Caco-2 (cell line): Measurements from ENCODE around the gene FOXM1. TPM values are rescaled to one million over a fixed set of nuclear protein-coding genes. Genes with fewer than 3 reads are reported as not detected.

ENCODE experiments used
- BruUV-seq: library from RNA; stranded (reverse); fragments of 400-500 nt; replicated peaks from 2 replicates; lab custom pipeline; 2021; lab: Mats Ljungman, UMichigan
- CTCF ChIA-PET: fragments of 300-600 bp; sonication (Branson Sonifier 250); formaldehyde crosslinking; loops from one replicate; lab custom pipeline; 2022; ENCODE audit warnings: antibody characterized with exemption; lab: Charles Lee
- POLR2A ChIA-PET: fragments of 300-600 bp; sonication (Branson Sonifier 250); formaldehyde crosslinking; loops from one replicate; lab custom pipeline; 2022; ENCODE audit warnings: antibody characterized with exemption; lab: Charles Lee
- DNase-seq, 2 experiments: peaks; one replicate each; pipeline versions ENCODE4 v3.0.0 to v3.0.0-alpha.2; 2020 to 2022
- H3K27me3 ChIP-seq: replicated peaks from 2 replicates; pipeline ENCODE4 v1.6.0; 2011; ENCODE audit warnings: low read length; ENCODE audit not compliant: control insufficient read depth, insufficient read depth
- H3K36me3 ChIP-seq: 2 replicates; pipeline ENCODE4 v1.5.1; 2011; ENCODE audit warnings: low read length; ENCODE audit not compliant: control insufficient read depth, insufficient read depth
- H3K4me1 ChIP-seq: fragments of 250-450 bp; sonication (Bioruptor Pico); 2 replicates; pipeline ENCODE4 v1.5.1; 2020; ENCODE audit warnings: mild to moderate bottlenecking
- H3K4me3 ChIP-seq: 2 replicates; pipeline ENCODE4 v1.5.1; 2011; ENCODE audit warnings: low read depth, mild to moderate bottlenecking, control low read depth, low read length
- H3K9me3 ChIP-seq: fragments of 250-450 bp; sonication (Bioruptor Pico); 2 replicates; pipeline ENCODE4 v1.5.1; 2020; ENCODE audit warnings: mild to moderate bottlenecking, moderate library complexity
- H3K27ac Mint-ChIP-seq: one replicate; pipeline ENCODE4 v1.8.0; 2022; ENCODE audit warnings: mixed read lengths; ENCODE audit not compliant: unreplicated experiment
- H3K27me3 Mint-ChIP-seq: one replicate; pipeline ENCODE4 v1.8.0; 2022; ENCODE audit warnings: mixed read lengths; ENCODE audit not compliant: insufficient read depth, unreplicated experiment
- H3K36me3 Mint-ChIP-seq: one replicate; pipeline ENCODE4 v1.8.0; 2022; ENCODE audit warnings: mild to moderate bottlenecking, mixed read lengths; ENCODE audit not compliant: insufficient read depth, unreplicated experiment
- H3K4me1 Mint-ChIP-seq: one replicate; pipeline ENCODE4 v1.8.0; 2022; ENCODE audit warnings: low read depth, mixed read lengths; ENCODE audit not compliant: unreplicated experiment
- H3K4me3 Mint-ChIP-seq: one replicate; pipeline ENCODE4 v1.8.0; 2022; ENCODE audit warnings: mild to moderate bottlenecking, moderate library complexity, mixed read lengths; ENCODE audit not compliant: unreplicated experiment
- H3K9me3 Mint-ChIP-seq: one replicate; pipeline ENCODE4 v1.8.0; 2022; ENCODE audit warnings: mixed read lengths; ENCODE audit not compliant: unreplicated experiment
- CTCF ChIP-seq, 2 experiments: fragments of 200-600 bp in 1 of 2; IDR thresholded peaks; 1 replicate in 1 of 2; 2 replicates in 1 of 2; pipeline versions ENCODE4 v1.5.1 to v1.8.0; 2011 to 2022; ENCODE audit warnings: antibody characterized with exemption in 1 of 2, control low read depth in 1 of 2, inconsistent platforms in 1 of 2, low read depth in 1 of 2, low read length in 1 of 2, mild to moderate bottlenecking in 1 of 2, moderate library complexity in 1 of 2; ENCODE audit not compliant: insufficient read depth in 1 of 2, severe bottlenecking in 1 of 2, unreplicated experiment in 1 of 2
- intact Hi-C: fragments of 100-400 bp; cut with micrococcal nuclease; formaldehyde crosslinking; loops from one replicate; pipeline ENCODE4 v1.10.0; 2022; ENCODE audit not compliant: unreplicated experiment
- total RNA-seq: library from RNA; stranded (reverse); gene quantifications from 2 replicates; pipeline ENCODE4 v1.2.3, GENCODE V29; 2022

Gene FOXM1
- total RNA-seq, 1 experiment from 2014 or later: 222 TPM

- Mint-ChIP-seq H3K4me3 (peak overlapping the region; percentile 82), H3K9me3 (no peaks in the 10 kb centered on the region), H3K27me3 (no peaks in the 10 kb centered on the region), H3K4me1 (peaks cover 15% of the 10 kb centered on the region), H3K36me3 (peaks cover 46% of the 10 kb centered on the region), H3K27ac (no peak overlapping the region)
- intact Hi-C loops: no loop called here
- no peak for TF ChIP-seq CTCF (IDR thresholded peaks at IDR 0.05; ENCODE audit: insufficient read depth in 1 of 2, low read depth in 1 of 2, low read length in 1 of 2, severe bottlenecking in 1 of 2, unreplicated experiment in 1 of 2)
- ChIA-PET CTCF (interaction anchor here (0.9 to 1.3 kb wide), 2 partner anchors 15 to 149 kb away, joined by 3 read pairs; partner anchors contain the start of genes FOXM1 and RHNO1), POLR2A (interaction anchor here (0.8 kb wide), 1 partner anchor 17 kb away, joined by 4 read pairs; no protein-coding TSS in a partner anchor)
- no peaks in the 10 kb centered on the region for H3K9me3 ChIP-seq
- no peak for DNase-seq
- peaks cover 18% of the 10 kb centered on the region for H3K4me1 ChIP-seq
- H3K27me3 ChIP-seq: no peaks in the 10 kb centered on the region
- no peaks in the 10 kb centered on the region; the same call in 1 of the 2 replicates for H3K36me3 ChIP-seq
- BruUV-seq: no TSS peak
- H3K4me3 ChIP-seq: no peak overlapping the region
These were observed 15.3 kb upstream of the FOXM1 start for GRCh38 chr12:2892246-2892645.

GRCh38 chr12:2891240-2892053, 14.5 kb upstream of the FOXM1 start:
- peaks cover 1% of the 10 kb centered on the region for H3K36me3 ChIP-seq
- H3K4me3 ChIP-seq: peak overlapping the region; percentile 91
- no peaks in the 10 kb centered on the region for H3K9me3 ChIP-seq
- H3K27me3 ChIP-seq: no peaks in the 10 kb centered on the region
- peaks cover 18% of the 10 kb centered on the region for H3K4me1 ChIP-seq
- peak overlapping the region; percentile 82 for H3K4me3 Mint-ChIP-seq
- H3K27ac Mint-ChIP-seq: peak overlapping the region; percentile 91
- BruUV-seq: TSS peak; percentile 30
- peak; percentile 69 to 82 for DNase-seq
- no peak for TF ChIP-seq CTCF (IDR thresholded peaks at IDR 0.05; ENCODE audit: insufficient read depth in 1 of 2, low read depth in 1 of 2, low read length in 1 of 2, severe bottlenecking in 1 of 2, unreplicated experiment in 1 of 2)
- CTCF ChIA-PET: interaction anchor here (0.7 to 2.1 kb wide), 6 partner anchors 15 to 150 kb away, joined by 3 to 10 read pairs (median 4); partner anchors contain the start of genes FOXM1 and RHNO1
- peaks cover 15% of the 10 kb centered on the region for H3K4me1 Mint-ChIP-seq
- POLR2A ChIA-PET: interaction anchor here (0.6 to 1.8 kb wide), 10 partner anchors 8 to 1241 kb away, joined by 3 to 22 read pairs (median 5); partner anchors contain the start of genes FOXM1, RHNO1 and TEAD4
- H3K9me3 Mint-ChIP-seq: no peaks in the 10 kb centered on the region
- H3K27me3 Mint-ChIP-seq: no peaks in the 10 kb centered on the region
- intact Hi-C loops: loop anchor here (2.0 kb wide), 2 partner anchors 67 to 79 kb away; partner anchors contain the start of genes ITFG2 and TEAD4
- peaks cover 47% of the 10 kb centered on the region for H3K36me3 Mint-ChIP-seq
